WI38 (cell line): ENCODE measurements around the gene ABCC6.

Source experiments
- H3K4me3 ChIP-seq: 2 replicates; pipeline ENCODE4 v1.5.1; 2011; ENCODE audit warnings: low read depth, mild to moderate bottlenecking, control low read depth, low read length
- TF ChIP-seq, protein P1 (sequence below): IDR thresholded peaks from 2 replicates; pipeline ENCODE4 v1.5.1; 2012; ENCODE audit warnings: low read depth, mild to moderate bottlenecking, control low read depth, low read length

ABCC6 gene

DNA sequence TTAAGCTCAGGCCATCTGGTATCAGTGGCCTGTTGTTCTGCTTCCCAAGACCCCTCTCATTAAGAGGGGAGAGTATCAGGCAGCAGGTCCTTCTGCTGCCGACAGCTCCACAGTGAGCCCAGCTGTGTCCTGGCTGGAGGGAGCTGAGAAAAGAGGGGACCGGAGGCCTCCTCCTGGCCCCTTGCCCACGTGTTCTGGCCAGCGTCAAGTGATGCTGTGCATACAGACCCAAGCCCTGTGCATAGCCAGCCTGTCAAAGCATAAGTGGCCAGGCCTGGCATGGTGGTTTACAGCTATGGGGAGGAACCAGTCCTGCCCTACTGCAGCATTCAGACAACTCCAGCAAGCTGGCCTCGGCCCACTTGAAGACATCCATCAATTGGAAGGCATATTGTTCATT lies 48.0 kb downstream of the ABCC6 start:
- no peak overlapping the region for H3K4me3 ChIP-seq
- TF ChIP-seq, protein P1, sequence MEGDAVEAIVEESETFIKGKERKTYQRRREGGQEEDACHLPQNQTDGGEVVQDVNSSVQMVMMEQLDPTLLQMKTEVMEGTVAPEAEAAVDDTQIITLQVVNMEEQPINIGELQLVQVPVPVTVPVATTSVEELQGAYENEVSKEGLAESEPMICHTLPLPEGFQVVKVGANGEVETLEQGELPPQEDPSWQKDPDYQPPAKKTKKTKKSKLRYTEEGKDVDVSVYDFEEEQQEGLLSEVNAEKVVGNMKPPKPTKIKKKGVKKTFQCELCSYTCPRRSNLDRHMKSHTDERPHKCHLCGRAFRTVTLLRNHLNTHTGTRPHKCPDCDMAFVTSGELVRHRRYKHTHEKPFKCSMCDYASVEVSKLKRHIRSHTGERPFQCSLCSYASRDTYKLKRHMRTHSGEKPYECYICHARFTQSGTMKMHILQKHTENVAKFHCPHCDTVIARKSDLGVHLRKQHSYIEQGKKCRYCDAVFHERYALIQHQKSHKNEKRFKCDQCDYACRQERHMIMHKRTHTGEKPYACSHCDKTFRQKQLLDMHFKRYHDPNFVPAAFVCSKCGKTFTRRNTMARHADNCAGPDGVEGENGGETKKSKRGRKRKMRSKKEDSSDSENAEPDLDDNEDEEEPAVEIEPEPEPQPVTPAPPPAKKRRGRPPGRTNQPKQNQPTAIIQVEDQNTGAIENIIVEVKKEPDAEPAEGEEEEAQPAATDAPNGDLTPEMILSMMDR: no peak

DNA sequence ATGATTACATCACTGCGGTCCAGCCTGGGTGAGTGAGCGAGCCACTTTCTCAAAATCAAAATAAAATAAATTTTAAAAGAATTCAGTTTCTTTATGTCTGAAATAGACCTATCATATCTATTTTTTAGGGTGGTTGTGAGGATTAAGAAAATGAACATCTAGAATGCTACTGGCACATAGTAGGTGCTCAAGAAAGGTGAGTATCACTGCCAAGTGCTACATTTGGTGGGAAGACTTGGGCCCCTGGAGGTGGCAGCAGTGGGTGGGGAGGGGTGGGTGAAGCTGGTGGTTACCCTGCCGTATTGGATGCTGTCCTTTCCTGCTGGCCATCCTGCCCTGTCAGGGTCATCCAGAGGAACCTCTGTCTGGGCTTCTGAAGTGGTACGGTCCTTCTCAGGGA lies 50.3 kb downstream of the ABCC6 start:
- no peak overlapping the region for H3K4me3 ChIP-seq
- TF ChIP-seq, protein P1: no peak

DNA sequence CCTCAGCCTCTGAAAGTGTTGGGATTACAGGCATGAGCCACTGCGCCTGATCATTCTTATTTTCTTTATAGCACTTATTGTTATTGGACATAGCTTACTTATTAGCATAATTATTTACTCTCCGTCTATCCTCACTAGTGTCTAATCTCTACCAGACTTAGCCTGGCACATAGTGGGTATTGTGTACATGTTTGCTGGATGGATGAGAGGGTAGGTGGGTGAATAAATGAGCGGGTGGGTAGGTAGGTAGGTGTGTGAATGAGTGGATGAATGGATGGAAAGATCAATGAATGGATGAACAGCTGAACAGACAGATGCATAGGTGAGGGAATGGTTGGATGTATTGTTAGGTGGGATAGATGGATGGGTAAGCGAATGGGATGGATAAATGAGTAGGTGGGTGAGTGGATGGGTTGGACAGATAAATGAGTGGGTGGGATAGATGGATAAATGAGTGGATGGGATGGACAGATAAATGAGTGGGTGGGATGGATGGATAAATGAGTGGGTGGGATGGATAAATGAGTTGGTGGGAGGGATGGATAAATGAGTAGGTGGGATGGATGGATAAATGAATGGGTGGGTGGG lies 51.9 kb downstream of the ABCC6 start:
- H3K4me3 ChIP-seq: no peak overlapping the region
- TF ChIP-seq, protein P1: no peak

DNA sequence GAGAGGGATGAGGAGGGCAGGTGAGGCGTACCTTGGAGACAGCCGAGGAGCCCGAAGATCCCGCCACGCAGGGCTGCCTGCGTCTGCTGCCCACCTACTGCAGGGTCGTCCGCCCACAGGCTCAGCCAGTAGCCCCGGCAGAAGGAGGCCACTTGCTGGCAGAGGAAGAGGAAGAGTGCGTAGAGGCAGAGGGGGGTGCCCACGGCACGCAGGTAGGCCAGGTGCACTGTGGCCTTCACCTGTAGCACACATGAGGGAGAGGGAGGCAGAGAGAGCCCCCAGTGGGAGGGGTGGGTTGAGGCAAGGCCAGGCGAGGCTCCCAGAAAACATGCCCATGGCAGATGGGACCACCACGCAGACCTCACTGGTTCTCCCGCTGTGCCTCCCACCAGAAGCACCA lies 53.7 kb downstream of the ABCC6 start:
- no peak overlapping the region for H3K4me3 ChIP-seq
- TF ChIP-seq, protein P1: no peak

DNA sequence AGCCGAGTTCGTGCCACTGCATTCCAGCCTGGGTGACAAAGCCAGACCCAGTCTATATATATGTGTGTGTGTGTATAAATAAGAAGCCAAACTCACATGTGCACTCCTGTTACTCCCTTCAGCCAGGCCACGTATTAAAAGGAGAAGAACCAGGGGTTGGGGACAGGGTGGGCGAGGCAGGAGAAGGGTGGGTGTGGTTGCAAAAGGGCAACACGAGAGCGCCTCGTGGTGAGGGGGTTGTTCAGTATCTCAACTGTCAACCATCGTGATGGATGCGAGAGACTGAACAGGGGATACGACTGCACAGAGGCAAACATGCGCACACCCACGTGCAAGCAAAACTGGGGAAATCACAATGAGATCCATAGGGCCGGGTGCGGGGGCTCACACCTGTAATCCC lies 54.9 kb downstream of the ABCC6 start:
- TF ChIP-seq, protein P1: no peak
- H3K4me3 ChIP-seq: no peak overlapping the region

DNA sequence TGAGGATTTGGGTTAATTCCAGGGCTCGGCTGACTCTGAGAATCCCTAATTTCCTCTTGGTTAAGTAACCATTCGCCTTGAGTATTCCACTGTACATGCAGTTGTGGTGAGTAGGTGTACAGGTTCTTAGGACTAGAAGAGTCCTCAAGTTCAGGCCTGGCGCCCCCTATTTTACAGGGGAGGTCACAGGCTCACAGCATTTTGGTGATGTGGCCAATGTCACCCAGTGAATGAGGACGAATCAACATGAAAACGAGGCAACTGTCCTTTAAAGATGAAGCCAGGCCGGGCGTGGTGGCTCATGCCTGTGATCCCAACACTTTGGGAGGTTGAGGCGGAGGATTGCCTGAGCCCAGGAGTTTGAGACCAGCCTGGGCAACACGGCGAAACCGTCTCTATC lies 55.4 kb downstream of the ABCC6 start:
- TF ChIP-seq, protein P1: no peak
- no peak overlapping the region for H3K4me3 ChIP-seq

DNA sequence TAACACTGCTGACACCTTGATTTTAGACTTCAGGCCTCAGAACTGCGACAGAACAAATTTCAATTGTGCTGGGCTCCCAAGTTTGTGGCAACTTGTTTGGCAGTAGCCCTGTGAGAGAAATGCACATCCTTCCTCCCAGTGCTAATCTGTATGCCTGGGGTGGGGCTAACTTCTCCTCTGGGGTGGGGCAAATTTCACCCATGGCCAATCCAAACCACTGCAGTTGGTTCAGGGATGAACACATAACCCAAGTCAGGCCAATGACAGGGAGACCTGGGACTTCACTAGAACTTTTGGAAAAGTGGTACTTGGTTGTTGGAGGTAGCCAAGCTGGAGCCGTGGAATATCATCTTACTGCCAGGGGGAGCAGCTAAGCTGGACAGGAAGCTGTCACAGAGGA lies 56.3 kb downstream of the ABCC6 start:
- no peak overlapping the region for H3K4me3 ChIP-seq
- TF ChIP-seq, protein P1: no peak
